BJ (cell line): ENCODE results near the gene LIPJ. TPM values are rescaled to one million over a fixed set of nuclear protein-coding genes. Genes with fewer than 3 reads are reported as not detected.

Experiments
- CTCF ChIA-PET: fragments of 350-600 bp; formaldehyde crosslinking; extraction: SDS; loops from one replicate; lab custom pipeline; 2021; ENCODE audit warnings: antibody characterized with exemption, inconsistent platforms; lab: Yijun Ruan, JAX
- POLR2A ChIA-PET: fragments of 300-600 bp; sonication (Branson Sonifier 250); formaldehyde crosslinking; extraction: SDS; loops from one replicate; lab custom pipeline; 2021; ENCODE audit warnings: antibody characterized with exemption; lab: Charles Lee
- DNase-seq: peaks from one replicate; pipeline ENCODE4 v3.0.0-alpha.2; 2011; ENCODE audit warnings: low read depth
- H3K27me3 ChIP-seq: 2 replicates; pipeline ENCODE4 v1.6.0; 2011; ENCODE audit warnings: low read length; ENCODE audit not compliant: control insufficient read depth, insufficient read depth
- H3K36me3 ChIP-seq: 2 replicates; pipeline ENCODE4 v1.5.1; 2011; ENCODE audit warnings: low read length; ENCODE audit not compliant: control insufficient read depth, insufficient read depth
- H3K4me3 ChIP-seq: 2 replicates; pipeline ENCODE4 v1.5.1; 2011; ENCODE audit warnings: low read depth, mild to moderate bottlenecking, control low read depth, low read length
- CTCF ChIP-seq: IDR thresholded peaks from 2 replicates; pipeline ENCODE4 v1.5.1; 2011; ENCODE audit warnings: low read depth, mild to moderate bottlenecking, control low read depth, inconsistent platforms, low read length, moderate library complexity; ENCODE audit not compliant: insufficient read depth
- polyA plus RNA-seq: library from polyadenylated mRNA; depleted of rRNA; stranded (reverse); fragments of >200 nt; gene quantifications from 2 replicates; pipeline ENCODE4 v1.2.3, GENCODE V29; 2011

The LIPJ gene
- polyA plus RNA-seq, 1 experiment, result not detected

GRCh38 chr10:88592906-88593305 is 6.3 kb downstream of the LIPJ start:
- TF ChIP-seq CTCF, result no peak
- CTCF ChIA-PET, result interaction anchor here (1.4 kb wide), 1 partner anchor 10 kb away, joined by 5 read pairs; the partner anchor contains the start of gene RNLS
- POLR2A ChIA-PET, result interaction anchor here (0.5 kb wide), 1 partner anchor 488 kb away, joined by 5 read pairs; no protein-coding TSS in a partner anchor
- no peaks in the 10 kb centered on the region for H3K27me3 ChIP-seq
- DNase-seq, result no peak
- H3K36me3 ChIP-seq, result no peaks in the 10 kb centered on the region
- H3K4me3 ChIP-seq, result no peak overlapping the region

GRCh38 chr10:88594482-88594881 is 7.9 kb downstream of the LIPJ start:
- Histone ChIP-seq H3K36me3 (no peaks in the 10 kb centered on the region), H3K4me3 (no peak overlapping the region), H3K27me3 (no peaks in the 10 kb centered on the region)
- ChIA-PET POLR2A (no interaction called here), CTCF (no interaction called here)
- DNase-seq, result no peak
- no peak for TF ChIP-seq CTCF

GRCh38 chr10:88598055-88598454 is 11.5 kb downstream of the LIPJ start:
- Histone ChIP-seq H3K4me3 (no peak overlapping the region), H3K36me3 (no peaks in the 10 kb centered on the region), H3K27me3 (no peaks in the 10 kb centered on the region)
- CTCF ChIA-PET, result interaction anchor here (2.8 kb wide), 1 partner anchor 15 kb away, joined by 12 read pairs; the partner anchor contains the start of gene RNLS
- POLR2A ChIA-PET, result no interaction called here
- TF ChIP-seq CTCF, result no peak
- DNase-seq, result no peak

- CTCF ChIA-PET, result interaction anchor here (0.7 to 1.6 kb wide), 2 partner anchors 202 to 1013 kb away, joined by 3 read pairs; no protein-coding TSS in a partner anchor
Measured at GRCh38 chr10:88608052-88608732, 21.6 kb downstream of the LIPJ start.

More at GRCh38 chr10:88608052-88608732, 21.6 kb downstream of the LIPJ start:
- H3K36me3 ChIP-seq, result no peaks in the 10 kb centered on the region
- no peaks in the 10 kb centered on the region for H3K27me3 ChIP-seq
- POLR2A ChIA-PET, result no interaction called here
- TF ChIP-seq CTCF, result no peak
- H3K4me3 ChIP-seq, result no peak overlapping the region
- no peak for DNase-seq
